A549 treated with dexamethasone at 1 μM for 4 hours (cell line): ENCODE results near the gene PRR15L. TPM values are rescaled to one million over a fixed set of nuclear protein-coding genes. Genes with fewer than 3 reads are reported as not detected.

Experiments used
- total RNA-seq: library from RNA; stranded (reverse); fragments of 200-300 nt; extraction: Qiagen RNA extraction; gene quantifications from 5 replicates; pipeline ENCODE4 v1.2.3, GENCODE V29; 2022

The PRR15L gene, protein sequence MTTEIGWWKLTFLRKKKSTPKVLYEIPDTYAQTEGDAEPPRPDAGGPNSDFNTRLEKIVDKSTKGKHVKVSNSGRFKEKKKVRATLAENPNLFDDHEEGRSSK
- total RNA-seq, result 2.3 to 3.2 TPM (median 2.8 TPM) in 5 replicates

GRCh38 chr17:47957591-47958490 is at the start of gene PRR15L:
PRR15L (minus strand) TSS chr17:47957883; CDS start chr17:47953234, 4,649 bp downstream.

GRCh38 chr17:47970725-47971499 is 13.2 kb upstream of the PRR15L start, which contains the start of gene CDK5RAP3:
CDK5RAP3 (plus strand) TSS chr17:47971113; CDS start chr17:47971147, 34 bp downstream.

GRCh38 chr17:47941246-47942095 is 16.2 kb downstream of the PRR15L start, which contains the start of gene PNPO:
PNPO (plus strand) TSS chr17:47941571; CDS start chr17:47941676, 105 bp downstream.

Other genes starting within 250 kb of the PRR15L start
- 0.06 to 0.34 TPM (median 0.20 TPM) in 5 replicates for gene TBX21, start 224.6 kb downstream of the PRR15L start, total RNA-seq
- 9.1 to 20.9 TPM (median 15.5 TPM) in 5 replicates for gene OSBPL7, start 136.1 kb downstream of the PRR15L start, total RNA-seq
- 97.7 to 109 TPM (median 99.6 TPM) in 5 replicates for gene MRPL10, start 126.3 kb downstream of the PRR15L start, total RNA-seq
- 3.3 to 4.8 TPM (median 3.9 TPM) in 5 replicates for gene LRRC46, start 126.2 kb downstream of the PRR15L start, total RNA-seq
- 27.6 to 38.9 TPM (median 35.6 TPM) in 5 replicates for gene SCRN2, start 116.6 kb downstream of the PRR15L start, total RNA-seq
- 5.6 to 7.0 TPM (median 6.2 TPM) in 5 replicates for gene SP6, start 106.7 kb downstream of the PRR15L start, total RNA-seq
- gene SP2, start 61.6 kb downstream of the PRR15L start, total RNA-seq, result 14.8 to 23.7 TPM (median 21.9 TPM) in 5 replicates
- gene PNPO, start 16.3 kb downstream of the PRR15L start, total RNA-seq, result 20.2 to 29.4 TPM (median 28.0 TPM) in 5 replicates
- gene CDK5RAP3, start 13.2 kb upstream of the PRR15L start, total RNA-seq, result 90.9 to 121 TPM (median 101 TPM) in 5 replicates
- gene COPZ2, start 79.9 kb upstream of the PRR15L start, total RNA-seq, result 12.3 to 17.8 TPM (median 14.6 TPM) in 5 replicates
- gene NFE2L1, start 90.5 kb upstream of the PRR15L start, total RNA-seq, result 103 to 147 TPM (median 140 TPM) in 5 replicates
- 78.0 to 98.7 TPM (median 84.0 TPM) in 5 replicates for gene CBX1, start 143.6 kb upstream of the PRR15L start, total RNA-seq
- gene SNX11, start 149.9 kb upstream of the PRR15L start, total RNA-seq, result 23.5 to 27.7 TPM (median 25.1 TPM) in 5 replicates